HG03175 (cell line): Measurements from ENCODE around the gene ABCG1.

Experiments
- ATAC-seq: cut with Tn5 transposase; IDR thresholded peaks from one replicate; pipeline ENCODE4 v1.9.1; 2021; ENCODE audit warnings: mild to moderate bottlenecking, moderate library complexity; ENCODE audit not compliant: unreplicated experiment

ABCG1 gene

GRCh38 chr21:42303443-42303842 lies 84.5 kb downstream of the ABCG1 start:
- ATAC-seq, result no peak

DNA sequence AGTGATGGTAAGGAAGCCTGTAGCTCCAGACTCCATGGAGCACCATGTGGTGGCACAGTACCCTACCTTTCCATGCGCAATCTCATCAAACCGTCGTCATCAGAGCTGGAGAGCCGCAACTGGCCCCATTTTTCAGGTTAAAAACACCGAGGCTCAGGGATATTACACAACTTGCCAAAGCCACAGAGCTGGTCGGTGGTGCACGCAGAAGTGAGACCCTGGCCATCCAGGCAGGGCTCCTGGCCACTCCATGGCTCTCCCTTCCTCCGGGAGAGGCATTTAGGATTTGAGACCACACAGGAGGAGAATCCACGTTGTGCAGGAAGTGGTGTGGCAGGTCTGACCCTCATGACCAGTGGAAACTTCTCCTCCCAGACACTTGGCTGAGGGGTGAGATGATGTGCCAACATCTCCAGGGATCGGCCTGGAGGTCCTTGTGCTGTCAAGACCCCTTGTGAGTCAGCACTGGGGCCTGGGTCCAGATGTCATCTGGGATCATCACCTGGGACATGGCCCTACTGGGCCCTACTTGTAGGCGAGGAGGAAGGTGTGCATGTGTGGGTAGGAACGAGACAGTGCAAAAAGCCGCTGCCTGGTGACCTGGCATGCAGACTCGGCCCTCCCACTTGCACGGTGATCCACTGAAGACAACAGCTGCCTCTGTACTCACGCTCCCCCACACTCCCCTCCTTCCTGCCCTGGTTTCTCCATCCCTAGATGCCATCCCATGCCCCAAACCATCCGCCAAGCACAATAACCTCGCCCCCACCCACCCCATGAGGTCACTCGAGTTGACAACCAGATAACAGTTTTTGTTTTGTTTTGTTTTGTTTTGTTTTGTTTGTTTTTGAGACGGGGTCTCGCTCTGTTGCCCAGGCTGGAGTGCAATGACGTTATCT lies 85.9 kb downstream of the ABCG1 start:
- no peak for ATAC-seq

DNA sequence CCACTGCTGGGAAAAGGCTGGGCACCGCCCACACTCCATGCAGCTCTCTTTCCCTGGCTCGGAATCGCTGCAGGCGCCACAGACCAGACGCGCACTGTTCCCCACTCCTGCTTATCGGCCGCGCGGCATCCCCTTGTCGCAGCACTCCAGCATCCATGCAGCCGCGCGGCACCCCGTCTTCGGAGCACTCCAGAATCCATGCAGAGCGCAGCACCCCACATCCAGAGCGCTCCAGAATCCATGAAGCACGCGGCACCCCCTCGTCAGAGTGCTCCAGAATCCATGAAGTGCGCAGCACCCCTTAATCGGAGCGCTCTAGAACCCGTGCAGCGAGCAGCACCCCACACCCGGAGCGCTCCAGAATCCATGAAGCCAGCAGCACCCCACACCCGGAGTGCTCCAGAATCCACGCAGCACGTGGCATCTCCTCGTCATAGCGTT lies 86.8 kb downstream of the ABCG1 start:
- ATAC-seq, result no peak

GRCh38 chr21:42306366-42307035 lies 87.6 kb downstream of the ABCG1 start:
- no peak for ATAC-seq

GRCh38 chr21:42307106-42307505 lies 88.2 kb downstream of the ABCG1 start:
- ATAC-seq, result no peak

GRCh38 chr21:42308161-42308913 lies 89.4 kb downstream of the ABCG1 start:
- no peak for ATAC-seq

DNA sequence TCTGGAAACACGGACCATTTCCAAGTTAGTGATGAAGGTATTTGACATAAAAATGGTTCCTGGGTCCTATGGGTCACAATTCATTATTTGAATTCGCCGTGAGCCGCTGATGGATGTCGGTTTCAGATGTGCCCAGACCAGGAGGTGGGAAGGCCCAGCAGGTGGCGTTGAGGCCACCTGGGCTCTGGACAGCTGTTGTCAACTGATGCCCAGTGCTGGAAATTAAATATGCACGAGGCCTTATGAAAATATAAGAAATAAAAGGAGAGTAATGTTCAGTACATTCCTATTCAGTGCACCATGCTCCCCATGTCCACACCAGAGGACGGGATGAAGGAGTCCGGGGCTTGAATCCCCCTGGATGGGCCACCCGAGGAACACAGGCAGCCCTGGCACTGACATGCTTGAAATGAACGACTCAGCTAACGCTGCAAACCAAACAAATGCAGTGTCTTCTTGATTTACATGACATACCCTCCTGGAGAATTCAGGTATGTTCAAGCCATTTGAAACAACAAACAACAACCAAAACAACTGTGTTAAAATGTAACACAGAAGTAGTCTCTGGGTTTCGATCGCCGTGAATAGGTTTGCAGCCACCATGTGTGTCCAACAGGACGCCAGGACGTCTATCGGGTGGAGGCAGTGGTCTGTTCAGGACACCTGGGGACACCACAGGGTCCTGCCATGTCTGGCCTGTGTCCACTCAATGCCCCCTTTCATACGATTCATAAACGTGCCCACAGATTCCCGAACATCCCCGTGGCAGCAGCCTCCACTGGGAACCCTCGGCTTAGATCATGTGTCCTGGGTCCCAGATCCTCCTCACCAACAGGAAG lies 90.2 kb downstream of the ABCG1 start:
- no peak for ATAC-seq

GRCh38 chr21:42309753-42310213 lies 90.8 kb downstream of the ABCG1 start:
- no peak for ATAC-seq

GRCh38 chr21:42310411-42311001 lies 91.6 kb downstream of the ABCG1 start:
- ATAC-seq, result no peak

DNA sequence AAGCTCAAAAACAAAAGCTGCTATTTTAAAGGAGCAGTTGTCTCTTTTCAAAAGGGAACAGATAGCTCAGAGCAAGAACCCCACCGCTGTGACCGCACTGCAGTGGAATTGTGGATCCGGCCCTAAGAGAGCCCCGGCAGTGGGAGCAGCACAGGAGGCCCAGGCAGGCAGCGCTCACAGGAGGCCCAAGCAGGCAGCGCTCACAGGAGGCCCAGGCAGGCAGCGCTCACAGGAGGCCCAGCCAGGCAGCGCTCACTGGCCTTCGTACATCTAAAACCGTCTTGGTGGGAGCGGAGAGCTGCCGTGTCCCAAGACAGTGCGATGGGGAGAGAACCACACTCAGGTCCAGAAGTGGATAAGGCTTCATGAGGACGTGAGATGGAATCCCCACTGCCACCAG lies 92.2 kb downstream of the ABCG1 start:
- no peak for ATAC-seq

DNA sequence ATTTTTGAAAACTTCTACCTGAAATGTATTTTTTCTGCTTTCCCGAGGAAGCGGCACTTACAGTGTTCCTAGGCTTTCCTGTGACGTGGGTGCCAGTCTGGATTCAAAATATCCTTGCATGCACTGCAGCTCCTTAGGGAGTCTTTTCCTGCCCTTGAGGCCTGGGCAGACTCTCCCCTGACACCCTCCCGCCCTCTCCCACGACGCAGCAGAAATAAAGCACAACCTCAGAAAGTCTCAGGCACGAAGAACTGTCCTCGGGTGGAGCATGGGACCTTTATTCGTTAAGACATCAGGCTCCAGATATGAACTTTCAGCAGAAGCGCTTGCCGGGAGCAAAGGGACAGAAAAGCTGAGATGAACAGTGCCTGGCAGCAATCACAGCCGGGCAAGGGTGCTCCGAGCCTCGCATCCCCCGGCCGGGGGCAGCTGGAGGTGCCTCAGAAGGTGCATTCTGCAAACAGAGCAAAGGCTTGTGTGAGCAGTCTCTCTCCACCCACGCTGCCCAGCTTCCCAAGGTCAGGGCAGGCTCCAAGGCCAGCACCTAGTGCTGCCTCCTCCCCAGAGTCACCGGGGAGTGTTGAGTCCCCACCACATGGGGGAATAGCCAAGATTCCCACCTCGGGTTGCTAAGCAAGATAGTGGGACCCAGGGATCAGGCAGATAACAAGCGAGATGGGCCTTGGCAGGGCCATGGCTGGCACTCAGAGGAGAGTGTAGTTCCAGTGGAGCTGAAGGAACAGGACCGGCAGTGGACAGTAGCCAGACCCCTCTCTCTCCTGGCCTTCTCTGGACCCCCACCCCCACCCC lies 93.1 kb downstream of the ABCG1 start:
- no peak for ATAC-seq

GRCh38 chr21:42312626-42313104 lies 93.7 kb downstream of the ABCG1 start:
- no peak for ATAC-seq

DNA sequence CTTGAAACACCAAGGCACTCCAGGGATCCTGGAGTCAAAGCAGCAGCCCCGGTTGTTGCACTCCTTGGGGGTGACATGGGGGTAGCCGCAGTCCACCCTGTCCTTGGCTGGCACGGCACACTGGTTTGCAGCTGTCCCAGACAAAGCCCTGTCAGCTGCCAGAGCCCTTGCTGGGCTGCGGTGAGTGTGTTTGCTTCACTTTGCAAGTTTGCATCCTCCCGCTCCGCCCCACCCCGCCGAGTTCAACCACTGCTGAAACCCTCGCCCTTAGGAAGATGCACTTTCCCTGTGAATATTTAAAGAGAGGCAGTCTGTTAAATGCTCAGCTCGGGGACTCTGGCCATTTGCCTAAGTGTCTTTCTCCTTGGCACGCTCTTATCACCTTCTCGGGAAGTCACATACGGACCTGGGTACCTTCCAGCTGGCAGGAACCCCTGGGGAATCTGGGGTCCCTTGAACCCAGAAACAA lies 94.6 kb downstream of the ABCG1 start:
- no peak for ATAC-seq

DNA sequence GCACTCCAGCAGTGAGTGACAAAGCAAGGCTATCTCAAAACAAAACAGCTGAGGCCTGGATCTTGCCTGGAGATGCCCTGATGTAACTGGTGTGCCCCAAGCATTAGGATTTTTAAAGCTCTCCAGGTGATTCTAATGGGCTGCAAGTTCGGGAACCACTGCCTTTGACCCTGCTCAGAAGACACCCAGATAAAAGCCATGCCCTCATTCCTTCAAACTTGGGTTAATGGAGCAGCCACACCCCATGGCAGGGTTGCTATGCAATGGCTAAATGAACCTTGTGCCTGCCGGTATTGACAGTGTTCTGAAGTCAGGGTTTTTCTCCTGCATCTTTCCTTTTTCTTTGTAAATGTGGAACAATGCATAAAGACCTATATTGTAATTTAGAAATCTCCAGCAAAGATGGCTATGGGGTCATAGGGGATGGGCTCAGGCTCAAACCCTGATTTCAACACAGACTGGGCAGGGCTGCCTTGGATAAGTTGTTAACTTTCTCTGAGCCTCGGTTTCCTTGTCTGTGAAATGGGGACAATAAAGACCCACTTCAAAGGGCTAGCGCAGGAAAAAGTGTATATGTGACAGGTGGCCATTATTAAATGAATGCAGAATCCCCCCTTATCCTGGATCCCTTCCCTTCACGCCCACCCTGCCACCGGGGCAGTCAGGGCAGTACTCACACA lies 95.8 kb downstream of the ABCG1 start:
- ATAC-seq, result no peak

DNA sequence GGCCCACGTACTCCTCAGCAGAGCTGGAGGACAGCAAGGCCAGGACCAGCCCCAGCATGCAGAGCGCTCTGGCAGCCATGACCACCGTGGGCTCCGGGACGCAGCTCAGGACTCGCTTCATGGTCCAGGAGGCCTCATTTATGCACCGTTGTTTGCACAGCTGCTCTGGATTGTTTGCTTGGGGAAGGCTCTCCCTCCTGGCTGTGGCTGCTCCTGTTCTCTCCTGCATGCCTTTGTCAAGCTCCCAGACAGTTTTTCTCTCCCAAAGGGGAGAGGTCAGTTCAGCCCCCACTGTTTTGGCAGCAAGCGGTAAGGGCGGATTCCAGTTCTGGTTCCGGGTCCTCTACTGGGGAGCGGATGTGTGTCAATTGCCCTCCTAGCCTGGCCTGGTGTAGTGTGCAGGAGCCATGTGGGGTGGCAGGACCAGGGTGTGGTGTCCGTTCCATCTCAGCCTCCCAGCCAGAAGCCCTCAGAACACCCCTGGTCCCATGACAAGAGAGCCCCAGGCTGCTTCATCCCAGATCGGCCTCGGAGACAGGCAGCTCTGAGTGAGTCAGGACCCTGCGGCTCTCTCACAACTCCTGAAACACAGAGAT lies 96.5 kb downstream of the ABCG1 start, which contains the start of gene TFF3:
TSS of gene TFF3 (minus strand) at position 114 of the 596 bp plus-strand sequence. CDS start at position 79, 35 bp downstream.
- no peak for ATAC-seq

DNA sequence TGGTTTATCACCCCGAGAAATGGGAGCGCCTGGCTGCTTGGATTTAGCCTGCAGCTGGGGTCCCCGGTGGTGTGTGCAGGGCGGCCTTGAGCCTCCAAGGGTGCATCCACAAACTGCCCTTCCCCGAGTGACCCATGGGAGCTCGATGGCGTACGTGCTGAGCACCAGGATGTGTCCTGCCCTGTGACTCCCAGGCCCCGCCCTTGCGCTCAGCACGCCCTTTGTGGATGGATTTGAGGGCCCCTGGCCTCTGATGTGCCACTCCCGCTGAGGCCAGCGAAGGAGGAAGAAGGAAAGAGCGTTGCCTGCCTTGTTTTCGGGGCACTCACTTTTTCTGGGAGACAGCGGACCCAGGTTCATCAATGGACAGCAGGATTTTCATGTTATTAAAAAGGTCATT lies 98.0 kb downstream of the ABCG1 start:
- ATAC-seq, result no peak

DNA sequence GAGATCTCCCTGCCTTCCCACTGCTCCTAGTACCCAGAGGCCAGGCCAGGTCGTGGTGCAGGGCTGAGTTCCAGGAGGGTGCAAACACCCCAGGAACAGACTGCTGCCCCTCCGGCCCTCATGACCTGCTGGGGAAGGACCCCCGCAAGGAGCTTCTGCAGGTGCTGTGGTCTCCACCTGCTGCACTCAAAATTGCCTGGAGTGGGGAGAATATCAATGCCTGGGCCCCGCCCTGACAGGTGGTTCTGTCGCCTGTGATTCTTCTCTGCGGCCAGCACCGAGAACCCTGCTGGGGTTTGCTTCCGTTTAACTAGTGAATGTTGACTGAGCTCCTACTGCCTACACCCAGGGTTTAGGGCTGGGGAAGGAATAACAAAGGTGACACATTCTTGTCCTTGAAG lies 98.4 kb downstream of the ABCG1 start:
- no peak for ATAC-seq
